Measurements from ENCODE around the gene NEB. TPM values are rescaled to one million over a fixed set of nuclear protein-coding genes. Genes with fewer than 3 reads are reported as not detected.

Gene NEB
- total RNA-seq, 1 experiment from 2014 or later, result 0.33 TPM

DNA sequence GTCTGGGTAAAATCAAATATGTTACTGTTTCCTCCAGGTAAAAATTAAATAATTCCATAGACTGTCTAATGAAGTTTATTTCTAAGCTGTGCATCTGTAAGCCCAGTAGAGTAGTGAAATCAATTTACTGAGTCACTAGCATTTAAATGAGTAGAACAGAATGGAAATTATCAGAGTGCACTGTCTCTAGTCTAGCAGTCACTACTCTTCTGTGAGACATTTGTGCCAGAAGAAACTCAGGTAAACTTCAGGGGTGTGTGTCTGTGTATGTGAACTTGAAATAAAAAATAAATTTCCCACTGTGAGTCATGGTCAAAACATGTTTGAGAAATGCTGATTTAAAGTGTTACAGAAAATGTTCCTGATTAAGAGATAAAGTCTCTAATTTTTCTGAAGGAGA lies 178.2 kb downstream of the NEB start:
- Mint-ChIP-seq H3K27ac (ENCODE audit: low read depth, unreplicated experiment) (no peak overlapping the region), H3K9me3 (ENCODE audit: unreplicated experiment) (no peaks in the 10 kb centered on the region), H3K36me3 (ENCODE audit: insufficient read depth, unreplicated experiment) (no peaks in the 10 kb centered on the region), H3K4me1 (ENCODE audit: insufficient read depth, unreplicated experiment) (no peaks in the 10 kb centered on the region), H3K27me3 (ENCODE audit: insufficient read depth, unreplicated experiment) (no peaks in the 10 kb centered on the region), H3K4me3 (ENCODE audit: unreplicated experiment) (no peak overlapping the region)
- BruUV-seq (replicated peaks), result no TSS peak
- DNase-seq (ENCODE audit: unreplicated experiment), result no peak
- intact Hi-C loops (cut with micrococcal nuclease), result no loop called here
- TF ChIP-seq, protein P1, sequence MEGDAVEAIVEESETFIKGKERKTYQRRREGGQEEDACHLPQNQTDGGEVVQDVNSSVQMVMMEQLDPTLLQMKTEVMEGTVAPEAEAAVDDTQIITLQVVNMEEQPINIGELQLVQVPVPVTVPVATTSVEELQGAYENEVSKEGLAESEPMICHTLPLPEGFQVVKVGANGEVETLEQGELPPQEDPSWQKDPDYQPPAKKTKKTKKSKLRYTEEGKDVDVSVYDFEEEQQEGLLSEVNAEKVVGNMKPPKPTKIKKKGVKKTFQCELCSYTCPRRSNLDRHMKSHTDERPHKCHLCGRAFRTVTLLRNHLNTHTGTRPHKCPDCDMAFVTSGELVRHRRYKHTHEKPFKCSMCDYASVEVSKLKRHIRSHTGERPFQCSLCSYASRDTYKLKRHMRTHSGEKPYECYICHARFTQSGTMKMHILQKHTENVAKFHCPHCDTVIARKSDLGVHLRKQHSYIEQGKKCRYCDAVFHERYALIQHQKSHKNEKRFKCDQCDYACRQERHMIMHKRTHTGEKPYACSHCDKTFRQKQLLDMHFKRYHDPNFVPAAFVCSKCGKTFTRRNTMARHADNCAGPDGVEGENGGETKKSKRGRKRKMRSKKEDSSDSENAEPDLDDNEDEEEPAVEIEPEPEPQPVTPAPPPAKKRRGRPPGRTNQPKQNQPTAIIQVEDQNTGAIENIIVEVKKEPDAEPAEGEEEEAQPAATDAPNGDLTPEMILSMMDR (IDR thresholded peaks at IDR 0.05; ENCODE audit: unreplicated experiment), result no peak
- ChIA-PET POLR2A (no interaction called here), CTCF (no interaction called here)

DNA sequence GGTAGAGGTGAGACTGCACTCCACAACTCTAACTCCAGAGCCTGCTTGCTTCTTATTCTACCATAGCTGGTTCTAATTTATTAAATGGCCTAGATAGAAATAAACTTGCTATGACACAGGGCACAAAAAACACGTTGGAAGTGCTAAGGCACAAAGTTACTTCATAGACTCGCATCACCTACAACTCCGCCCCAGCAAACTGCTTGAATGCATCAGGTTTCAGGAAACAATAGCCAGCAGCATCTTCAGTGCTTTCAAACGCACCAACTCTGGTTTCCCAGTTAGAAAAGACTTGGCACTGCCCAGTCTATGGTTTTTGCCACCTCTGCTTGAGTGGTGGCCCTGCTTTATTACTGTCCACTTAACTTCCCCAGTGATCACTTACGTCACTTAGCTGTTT lies 182.0 kb downstream of the NEB start:
- no peak for DNase-seq (ENCODE audit: unreplicated experiment)
- TF ChIP-seq, protein P1 (IDR thresholded peaks at IDR 0.05; ENCODE audit: unreplicated experiment), result no peak
- POLR2A ChIA-PET, result interaction anchor here (1.2 kb wide), 1 partner anchor 12 kb away, joined by 3 read pairs; no protein-coding TSS in a partner anchor
- CTCF ChIA-PET, result interaction anchor here (0.6 kb wide), 1 partner anchor 352 kb away, joined by 3 read pairs; no protein-coding TSS in a partner anchor
- H3K27ac Mint-ChIP-seq (ENCODE audit: low read depth, unreplicated experiment), result no peak overlapping the region
- H3K9me3 Mint-ChIP-seq (ENCODE audit: unreplicated experiment), result no peaks in the 10 kb centered on the region
- no peak overlapping the region for H3K4me3 Mint-ChIP-seq (ENCODE audit: unreplicated experiment)
- intact Hi-C loops (cut with micrococcal nuclease), result no loop called here
- H3K36me3 Mint-ChIP-seq (ENCODE audit: insufficient read depth, unreplicated experiment), result no peaks in the 10 kb centered on the region
- BruUV-seq (replicated peaks), result no TSS peak
- H3K4me1 Mint-ChIP-seq (ENCODE audit: insufficient read depth, unreplicated experiment), result no peaks in the 10 kb centered on the region
- H3K27me3 Mint-ChIP-seq (ENCODE audit: insufficient read depth, unreplicated experiment), result no peaks in the 10 kb centered on the region

DNA sequence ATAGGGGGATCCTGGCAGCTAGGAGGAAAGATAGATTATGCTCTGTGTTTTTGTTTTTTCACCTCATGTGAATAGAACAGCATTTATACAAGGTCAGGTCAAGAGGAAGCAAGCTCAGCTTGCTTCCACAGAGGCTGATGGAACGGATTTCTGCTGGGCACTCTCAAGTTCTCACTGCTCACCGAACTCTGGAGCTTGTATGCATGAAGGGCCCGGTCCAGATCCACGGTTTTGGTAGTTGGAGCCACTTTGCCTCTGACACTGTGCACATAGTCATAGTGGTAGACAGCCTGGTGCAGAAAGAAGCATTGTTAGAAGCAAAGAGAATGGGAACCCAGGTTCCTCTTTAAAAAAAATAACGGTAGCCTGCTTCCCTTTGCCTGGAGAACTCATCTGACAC lies 182.7 kb downstream of the NEB start:
- DNase-seq (ENCODE audit: unreplicated experiment), result no peak
- no peaks in the 10 kb centered on the region for H3K4me1 Mint-ChIP-seq (ENCODE audit: insufficient read depth, unreplicated experiment)
- no peak overlapping the region for H3K27ac Mint-ChIP-seq (ENCODE audit: low read depth, unreplicated experiment)
- H3K36me3 Mint-ChIP-seq (ENCODE audit: insufficient read depth, unreplicated experiment), result no peaks in the 10 kb centered on the region
- H3K27me3 Mint-ChIP-seq (ENCODE audit: insufficient read depth, unreplicated experiment), result no peaks in the 10 kb centered on the region
- BruUV-seq (replicated peaks), result no TSS peak
- CTCF ChIA-PET, result interaction anchor here (0.6 kb wide), 1 partner anchor 474 kb away, joined by 3 read pairs; no protein-coding TSS in a partner anchor
- TF ChIP-seq, protein P1 (IDR thresholded peaks at IDR 0.05; ENCODE audit: unreplicated experiment), result no peak
- intact Hi-C loops (cut with micrococcal nuclease), result no loop called here
- H3K4me3 Mint-ChIP-seq (ENCODE audit: unreplicated experiment), result no peak overlapping the region
- POLR2A ChIA-PET, result no interaction called here
- no peaks in the 10 kb centered on the region for H3K9me3 Mint-ChIP-seq (ENCODE audit: unreplicated experiment)

DNA sequence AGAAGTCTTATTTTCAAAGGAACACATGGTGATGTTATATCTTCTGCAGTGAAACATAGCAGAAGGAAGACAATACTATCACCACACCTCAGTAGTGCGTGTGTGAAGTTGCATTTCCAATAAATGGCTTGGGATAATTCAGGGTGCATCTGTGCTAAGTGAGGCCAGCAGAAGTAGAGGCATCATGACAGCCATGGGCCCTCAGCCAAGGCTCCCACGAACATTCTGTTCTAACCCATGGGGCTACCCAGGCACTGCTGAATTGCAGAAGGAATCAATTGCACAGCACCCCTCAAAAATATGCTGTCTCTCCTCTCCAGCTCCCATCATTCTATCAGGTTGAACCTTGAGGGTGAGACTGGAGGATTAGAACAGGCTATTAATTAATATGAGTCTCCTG lies 185.1 kb downstream of the NEB start:
- ChIA-PET CTCF (interaction anchor here (0.7 to 1.0 kb wide), 2 partner anchors 11 to 258 kb away, joined by 3 to 5 read pairs; no protein-coding TSS in a partner anchor), POLR2A (interaction anchor here (1.2 kb wide), 1 partner anchor 9 kb away, joined by 3 read pairs; no protein-coding TSS in a partner anchor)
- Mint-ChIP-seq H3K9me3 (ENCODE audit: unreplicated experiment) (no peaks in the 10 kb centered on the region), H3K27me3 (ENCODE audit: insufficient read depth, unreplicated experiment) (no peaks in the 10 kb centered on the region), H3K27ac (ENCODE audit: low read depth, unreplicated experiment) (no peak overlapping the region), H3K4me1 (ENCODE audit: insufficient read depth, unreplicated experiment) (no peaks in the 10 kb centered on the region), H3K4me3 (ENCODE audit: unreplicated experiment) (no peak overlapping the region), H3K36me3 (ENCODE audit: insufficient read depth, unreplicated experiment) (no peaks in the 10 kb centered on the region)
- intact Hi-C loops (cut with micrococcal nuclease), result no loop called here
- TF ChIP-seq, protein P1 (IDR thresholded peaks at IDR 0.05; ENCODE audit: unreplicated experiment), result no peak
- no peak for DNase-seq (ENCODE audit: unreplicated experiment)
- BruUV-seq (replicated peaks), result no TSS peak
